ENCODE measurements around the gene TSPO2. TPM values are rescaled to one million over a fixed set of nuclear protein-coding genes. Genes with fewer than 3 reads are reported as not detected.

Gene TSPO2
- total and polyA plus RNA-seq, 2 of the 13 experiments (the other 11 are each of a cell fraction or from before 2014, with no cell fraction given) = 0.55 TPM; not detected in 1

GRCh38 chr6:41027799-41028560, 14.3 kb upstream of the TSPO2 start (continued):
- 0 out of 2 replicates have a peak, but pooled peaks have one; percentile 27 for TF ChIP-seq E2F1 (CRISPR knock-in tag; IDR thresholded peaks at IDR 0.05)
- TF ChIP-seq ZNF205 (CRISPR knock-in tag; IDR thresholded peaks at IDR 0.05) = peak; percentile 76; the same call in 1 of the 2 replicates
- peak; percentile 32; the same call in 1 of the 2 replicates for TF ChIP-seq ELF3 (CRISPR knock-in tag; IDR thresholded peaks at IDR 0.05)
- no peak for TF ChIP-seq NR3C1 (CRISPR knock-in tag; IDR thresholded peaks at IDR 0.05)
- no peak for TF ChIP-seq HNF4G (IDR thresholded peaks at IDR 0.05; ENCODE audit: borderline replicate concordance, low read depth, low read length)
- peak; percentile 48; the same call in 1 of the 2 replicates for TF ChIP-seq HNF4G (CRISPR knock-in tag; IDR thresholded peaks at IDR 0.05; ENCODE audit: borderline replicate concordance, low read depth)
- peak; percentile 26; the same call in 1 of the 2 replicates for TF ChIP-seq MIXL1 (CRISPR knock-in tag; IDR thresholded peaks at IDR 0.05)

GRCh38 chr6:41028561-41029412, 13.5 kb upstream of the TSPO2 start:
- FAIRE-seq (no peak), ATAC-seq (peak; percentile 15), DNase-seq (ENCODE audit: low spot score) (no peak)
- Histone ChIP-seq H3K4me1 (ENCODE audit: insufficient read depth, low read length) (peaks cover 19% of the 10 kb centered on the region), H3K27me3 (ENCODE audit: control insufficient read depth in 1 of 2, insufficient read depth in 2 of 2, low read length in 2 of 2) (no peaks in the 10 kb centered on the region), H3K4me2 (ENCODE audit: low read depth, low read length) (peak overlapping the region; percentile 66; the same call in 1 of the 2 replicates), H3K27ac (ENCODE audit: extremely low read length, insufficient read depth, low read length) (no peak overlapping the region), H2AFZ (ENCODE audit: low read length) (no peak overlapping the region), H3K4me3 (replicated peaks in 1 of 3; ENCODE audit: insufficient read depth in 1 of 3, low read depth in 2 of 3, low read length in 3 of 3) (no peak overlapping the region), H3K9me3 (ENCODE audit: low read length) (no peaks in the 10 kb centered on the region), H3K36me3 (replicated peaks in 1 of 2; ENCODE audit: control insufficient read depth in 1 of 2, insufficient read depth in 2 of 2, low read length in 2 of 2) (no peaks in the 10 kb centered on the region), H3K9ac (ENCODE audit: insufficient read depth, low read depth, low read length) (0 out of 2 replicates have a peak overlapping the region, but pooled peaks have one; percentile 29), H3K79me2 (ENCODE audit: insufficient read depth, low read length) (no peaks in the 10 kb centered on the region), H4K20me1 (ENCODE audit: insufficient read depth, low read length) (no peaks in the 10 kb centered on the region)
- intact Hi-C loops (cut with micrococcal nuclease; ENCODE audit: unreplicated experiment) = loop anchor here (1.0 to 5.0 kb wide), 2 partner anchors 132 to 181 kb away; no protein-coding TSS in a partner anchor
- in situ Hi-C loops (cut with HindIII; ENCODE audit: extremely low pct_ligation_motif_present, low pct_unique_long_range_greater_than_20kb) = loop anchor here (25.0 kb wide), 1 partner anchor 691 kb away; no protein-coding TSS in a partner anchor
- CTCF ChIA-PET (ENCODE audit: low intra/inter-chr PET ratio, low total read pairs) = interaction anchor here (0.8 to 3.0 kb wide), 8 partner anchors 22 to 204 kb away, joined by 3 to 56 read pairs (median 6); no protein-coding TSS in a partner anchor
- no TSS peak for BruUV-seq (replicated peaks)
- 96% methylated on average over 13 of the region's 13 CpGs for WGBS (ENCODE audit: low lambda C conversion rate)
- POLR2A ChIA-PET = interaction anchor here (0.9 to 1.6 kb wide), 4 partner anchors 12 to 44 kb away, joined by 3 to 7 read pairs (median 3); partner anchors contain the start of genes NFYA and OARD1
- no peak for TF ChIP-seq DMTF1 (CRISPR knock-in tag; IDR thresholded peaks at IDR 0.05)
- TF ChIP-seq HNRNPK (IDR thresholded peaks at IDR 0.05; ENCODE audit: low read depth, low read length, poor library complexity, severe bottlenecking) = peak; percentile 32
- 0 out of 2 replicates have a peak, but pooled peaks have one; percentile 55 for TF ChIP-seq MTA1 (CRISPR knock-in tag; IDR thresholded peaks at IDR 0.05; ENCODE audit: borderline replicate concordance)
- TF ChIP-seq HDAC1 (CRISPR knock-in tag; IDR thresholded peaks at IDR 0.05) = no peak
- TF ChIP-seq GTF3A (CRISPR knock-in tag; conservative IDR thresholded peaks at IDR 0.05) = 0 out of 2 replicates have a peak, but pooled peaks have one; percentile 2
- TF ChIP-seq BRF2 (CRISPR knock-in tag; IDR thresholded peaks at IDR 0.05) = 0 out of 2 replicates have a peak, but pooled peaks have one; percentile 3
- no peak for TF ChIP-seq KAT2B (IDR thresholded peaks at IDR 0.05; ENCODE audit: borderline replicate concordance, low read depth, low read length)
- TF ChIP-seq ZNF34 (CRISPR knock-in tag; IDR thresholded peaks at IDR 0.05; ENCODE audit: borderline replicate concordance) = peak; percentile 49; the same call in 1 of the 2 replicates

Data from HepG2 (cell line).